ENCODE results near the gene TMEM88. TPM values are rescaled to one million over a fixed set of nuclear protein-coding genes. Genes with fewer than 3 reads are reported as not detected.

Gene TMEM88
- polyA plus RNA-seq, 6 donors from 2014 or later: 0.68 TPM; not detected in 5

DNA sequence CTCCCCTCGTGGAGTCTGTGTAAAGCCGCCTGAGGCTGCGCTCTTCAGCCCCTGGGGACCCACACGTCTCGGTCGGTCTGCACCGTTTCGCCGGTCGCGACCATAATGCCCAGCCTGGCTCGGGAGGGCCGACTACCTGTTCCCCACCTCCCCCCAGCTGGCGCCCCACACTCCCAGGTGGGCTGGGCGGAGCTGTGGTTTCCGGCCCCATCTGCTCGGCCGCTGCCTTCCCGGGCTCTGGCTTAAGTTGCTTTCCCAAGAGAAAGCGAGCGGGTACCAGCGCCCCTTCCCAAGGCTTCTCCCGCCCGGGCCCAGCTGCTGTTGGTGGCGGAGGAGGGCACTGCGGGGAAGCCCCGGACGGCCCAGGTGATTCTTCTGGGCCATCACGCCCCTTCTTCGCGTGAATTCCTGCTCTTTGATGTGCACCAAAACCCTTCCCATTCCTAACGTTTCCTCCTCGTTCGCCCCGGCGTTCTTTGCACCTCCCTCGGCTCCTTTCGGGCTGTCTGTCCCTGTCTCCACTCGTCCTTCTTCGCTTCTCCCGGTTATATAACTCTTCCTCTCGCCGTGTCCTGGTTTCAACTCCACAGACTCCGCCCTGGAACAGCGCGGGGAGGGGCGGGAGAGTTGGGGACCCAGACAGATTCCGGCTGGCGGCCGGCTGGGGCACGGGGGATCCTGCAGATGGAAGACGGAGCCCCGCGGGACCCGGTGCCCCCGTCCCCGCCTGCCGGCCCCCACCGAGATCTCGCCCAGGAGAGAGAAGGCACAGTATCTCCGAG, 18.9 kb upstream of the TMEM88 start:
- H3K4me1 Mint-ChIP-seq: peaks cover 54 to 67% (median 62%) of the 10 kb centered on the region in 3 donors
- ATAC-seq (ENCODE audit: low read depth in 2 of 2): peak; percentile 2 to 3
- H3K36me3 Mint-ChIP-seq: no peaks in the 10 kb centered on the region
- peak overlapping the region; percentile 96 to 100 (median 99) for H3K27ac Mint-ChIP-seq
- no peak for DNase-seq
- H3K9me3 Mint-ChIP-seq: no peaks in the 10 kb centered on the region
- peaks cover 0 to 16% (median 7%) of the 10 kb centered on the region in 3 donors for H3K27me3 Mint-ChIP-seq
- peak overlapping the region; percentile 81 to 99 (median 94) for H3K4me3 Mint-ChIP-seq

DNA sequence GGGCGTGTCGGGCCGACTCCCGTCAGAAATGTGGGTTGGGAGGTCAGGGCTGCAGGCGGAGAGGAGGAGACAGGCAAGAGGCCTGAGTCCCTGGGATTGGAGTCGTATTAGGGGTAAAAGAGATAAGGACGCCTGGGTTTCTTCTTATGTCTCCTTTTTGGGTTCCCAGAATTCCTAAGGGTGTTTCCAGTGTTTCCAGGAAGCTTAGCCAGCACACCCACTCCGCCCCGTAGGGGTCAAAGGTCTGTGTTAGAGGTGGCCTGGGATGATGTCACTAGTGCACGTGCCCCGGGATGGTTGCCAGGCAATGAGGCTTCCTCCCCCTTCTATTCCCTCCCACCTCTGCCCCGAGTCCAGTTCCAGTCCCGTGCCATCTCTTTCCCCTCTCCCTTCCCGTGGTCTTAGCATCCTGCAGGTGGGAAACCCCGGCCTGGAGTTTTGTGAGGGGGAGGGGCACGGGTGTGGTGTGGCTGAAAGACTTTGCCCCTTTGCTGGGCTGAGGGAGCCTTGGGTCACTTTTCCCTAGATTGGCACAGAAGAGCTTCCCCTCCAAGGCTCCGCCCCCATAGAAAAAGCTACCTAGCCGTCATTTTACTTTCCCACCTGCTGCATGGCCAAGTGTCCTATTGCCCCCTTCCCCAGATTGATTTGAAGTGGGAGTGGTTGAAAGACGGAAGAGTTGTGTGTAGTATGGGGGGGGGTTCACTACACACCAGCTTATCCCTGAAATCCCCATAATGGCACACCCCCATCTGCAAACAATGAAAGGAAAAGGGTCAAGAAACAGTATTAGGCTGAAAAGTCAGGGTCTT, 18.1 kb upstream of the TMEM88 start:
- Mint-ChIP-seq H3K9me3 (peaks cover 0 to 1% (median 0%) of the 10 kb centered on the region in 7 donors), H3K27me3 (peaks cover 0 to 9% (median 2%) of the 10 kb centered on the region in 3 donors), H3K27ac (peak overlapping the region; percentile 93 to 100 (median 99)), H3K4me1 (peaks cover 59 to 75% (median 68%) of the 10 kb centered on the region in 3 donors), H3K36me3 (no peaks in the 10 kb centered on the region), H3K4me3 (peak overlapping the region; percentile 81 to 99 (median 94))
- ATAC-seq (ENCODE audit: low read depth in 2 of 2) (no peak), DNase-seq (peak; percentile 37)

DNA sequence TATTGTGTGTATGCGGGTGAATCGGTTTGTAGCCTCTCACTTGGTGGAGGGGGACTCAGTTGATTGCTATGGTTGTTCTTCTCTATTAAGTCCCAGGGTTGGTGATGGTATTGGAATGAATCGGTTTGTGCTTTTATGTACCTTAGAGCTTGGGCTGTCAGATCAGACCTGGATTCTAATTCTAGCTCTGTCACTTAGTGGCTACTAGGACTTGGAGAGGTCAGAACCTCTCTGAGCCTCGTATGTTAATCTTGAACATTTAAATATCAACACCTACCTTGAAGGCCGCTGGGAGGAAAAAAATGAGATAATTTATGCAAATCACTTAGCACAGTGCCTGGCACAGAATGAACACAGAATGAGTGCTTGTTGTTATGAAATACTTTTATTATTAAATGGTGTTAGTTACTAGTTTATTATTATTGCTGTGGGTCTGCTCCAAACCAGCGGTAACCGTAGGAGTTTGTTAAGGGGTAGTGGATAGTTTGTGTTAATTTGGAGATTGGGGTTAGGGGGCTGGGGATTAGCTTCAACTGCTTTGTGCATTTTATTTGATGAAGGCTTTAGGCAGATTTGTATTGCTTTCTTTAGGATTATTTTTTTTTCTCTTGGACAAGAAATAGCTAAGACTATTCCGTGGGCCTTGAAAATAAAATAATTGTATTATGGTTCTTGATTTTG, 17.3 kb upstream of the TMEM88 start:
- Mint-ChIP-seq H3K4me3 (peak overlapping the region; percentile 66 to 98 (median 90)), H3K27ac (peak overlapping the region; percentile 86 to 99 (median 98)), H3K4me1 (peaks cover 65 to 83% (median 76%) of the 10 kb centered on the region in 3 donors), H3K27me3 (peaks cover 0 to 8% (median 0%) of the 10 kb centered on the region in 3 donors), H3K36me3 (no peaks in the 10 kb centered on the region), H3K9me3 (peaks cover 0 to 4% (median 0%) of the 10 kb centered on the region in 7 donors)
- ATAC-seq (ENCODE audit: low read depth in 2 of 2): no peak
- DNase-seq: no peak

- Mint-ChIP-seq H3K27ac (peak overlapping the region; percentile 81 to 100 (median 99)), H3K36me3 (no peaks in the 10 kb centered on the region), H3K4me3 (peak overlapping the region; percentile 66 to 98 (median 90)), H3K4me1 (peaks cover 71 to 90% (median 78%) of the 10 kb centered on the region in 3 donors), H3K9me3 (peaks cover 0 to 4% (median 0%) of the 10 kb centered on the region in 7 donors), H3K27me3 (peaks cover 0 to 2% (median 0%) of the 10 kb centered on the region in 3 donors)
- DNase-seq (peak; percentile 33), ATAC-seq (ENCODE audit: low read depth in 2 of 2) (no peak)
Measured at GRCh38 chr17:7838090-7839075, 16.5 kb upstream of the TMEM88 start.

GRCh38 chr17:7839190-7839875, 15.5 kb upstream of the TMEM88 start:
- Mint-ChIP-seq H3K4me3 (peak overlapping the region in 5 of 8 donors; percentile 1 to 74 (median 17)), H3K36me3 (no peaks in the 10 kb centered on the region), H3K9me3 (peaks cover 0 to 4% (median 0%) of the 10 kb centered on the region in 7 donors), H3K27ac (peak overlapping the region; percentile 47 to 100 (median 99)), H3K4me1 (peaks cover 73 to 90% (median 78%) of the 10 kb centered on the region in 3 donors), H3K27me3 (no peaks in the 10 kb centered on the region)
- ATAC-seq (ENCODE audit: low read depth in 2 of 2): no peak
- no peak for DNase-seq

- Mint-ChIP-seq H3K4me3 (peak overlapping the region in 2 of 8 donors; percentile 54 to 94), H3K4me1 (peaks cover 74 to 88% (median 78%) of the 10 kb centered on the region in 3 donors), H3K9me3 (peaks cover 0 to 4% (median 0%) of the 10 kb centered on the region in 7 donors), H3K27me3 (no peaks in the 10 kb centered on the region), H3K27ac (peak overlapping the region; percentile 33 to 100 (median 99)), H3K36me3 (no peaks in the 10 kb centered on the region)
- DNase-seq (no peak), ATAC-seq (ENCODE audit: low read depth in 2 of 2) (no peak)
Measured at GRCh38 chr17:7839876-7840261, 15.0 kb upstream of the TMEM88 start.

DNA sequence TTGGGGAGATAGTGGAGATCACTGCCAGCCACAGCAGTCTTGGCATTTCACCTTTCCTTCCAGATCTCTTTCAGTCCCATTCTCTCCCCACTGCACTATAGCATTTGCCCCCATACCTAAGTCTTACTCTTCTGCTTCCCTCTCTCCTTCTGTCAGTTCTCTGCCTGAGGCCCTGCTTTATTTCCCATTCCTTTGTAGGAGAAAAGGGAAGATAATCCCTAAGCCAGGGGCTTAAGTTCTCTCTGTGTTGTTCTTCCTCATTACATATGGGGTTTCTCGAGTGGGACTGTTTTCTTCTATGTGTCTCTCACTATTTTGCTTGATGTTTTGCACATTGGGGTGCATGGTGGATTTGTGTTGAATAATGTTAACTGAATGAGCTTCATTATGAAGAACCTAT, 14.4 kb upstream of the TMEM88 start:
- H3K36me3 Mint-ChIP-seq: no peaks in the 10 kb centered on the region
- H3K4me1 Mint-ChIP-seq: peaks cover 78 to 88% (median 80%) of the 10 kb centered on the region in 3 donors
- DNase-seq (no peak), ATAC-seq (ENCODE audit: low read depth in 2 of 2) (no peak)
- H3K27me3 Mint-ChIP-seq: no peaks in the 10 kb centered on the region
- H3K9me3 Mint-ChIP-seq: peaks cover 0 to 4% (median 0%) of the 10 kb centered on the region in 7 donors
- peak overlapping the region in 7 of 8 donors; percentile 48 to 100 (median 85) for H3K4me3 Mint-ChIP-seq
- peak overlapping the region; percentile 99 to 100 (median 100) for H3K27ac Mint-ChIP-seq

DNA sequence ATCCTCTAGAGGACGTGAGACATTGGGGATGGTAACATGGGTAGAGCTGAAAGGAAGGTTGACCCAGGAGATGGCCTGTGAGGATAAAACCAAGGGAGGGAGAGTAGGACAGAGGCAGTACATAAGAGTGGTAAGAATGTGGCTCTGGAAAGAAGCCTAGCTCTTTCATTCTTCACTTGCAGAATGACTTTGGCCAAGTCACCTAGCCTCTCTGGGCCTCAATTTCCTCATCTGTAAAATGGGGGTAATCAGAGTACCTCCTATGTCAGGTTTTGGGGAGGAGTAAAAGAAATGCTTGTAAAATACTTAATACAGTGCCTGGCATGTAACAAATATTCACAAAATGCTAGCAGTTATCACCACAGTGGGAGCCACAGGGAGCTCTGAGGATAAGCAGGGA, 14.0 kb upstream of the TMEM88 start:
- Mint-ChIP-seq H3K27ac (peak overlapping the region; percentile 99 to 100 (median 100)), H3K9me3 (peaks cover 0 to 4% (median 0%) of the 10 kb centered on the region in 7 donors), H3K27me3 (no peaks in the 10 kb centered on the region), H3K36me3 (no peaks in the 10 kb centered on the region), H3K4me1 (peaks cover 82 to 92% (median 83%) of the 10 kb centered on the region in 3 donors), H3K4me3 (peak overlapping the region; percentile 81 to 100 (median 90))
- ATAC-seq (ENCODE audit: low read depth in 2 of 2) (no peak), DNase-seq (no peak)

DNA sequence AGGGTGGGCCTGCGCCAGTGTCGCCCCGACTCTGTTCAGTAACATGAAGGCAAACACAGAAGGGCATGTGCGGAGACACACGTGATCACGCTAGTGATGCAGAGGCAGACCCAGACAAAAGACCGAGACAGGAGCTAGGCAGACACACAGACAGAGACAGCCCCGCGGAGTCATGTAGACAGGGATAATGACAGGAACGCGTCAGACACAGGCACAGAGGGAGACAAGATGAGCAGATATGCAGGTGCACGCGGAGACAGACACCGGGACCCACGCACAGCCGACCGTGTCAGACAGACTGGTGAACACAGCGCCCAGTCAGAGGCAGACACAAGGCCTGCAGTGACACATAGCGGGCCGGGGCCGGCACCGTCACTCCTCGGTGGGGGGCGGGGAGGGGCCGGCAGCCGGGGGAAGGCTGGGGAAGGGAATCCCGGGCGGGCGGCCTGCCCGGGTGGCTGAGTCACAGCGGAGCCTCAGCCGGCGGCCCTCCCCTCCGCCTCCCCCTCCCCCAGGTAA, 13.4 kb upstream of the TMEM88 start:
- Mint-ChIP-seq H3K4me1 (peaks cover 76 to 86% (median 78%) of the 10 kb centered on the region in 3 donors), H3K27ac (peak overlapping the region; percentile 99 to 100 (median 100)), H3K27me3 (no peaks in the 10 kb centered on the region), H3K9me3 (peaks cover 0 to 4% (median 0%) of the 10 kb centered on the region in 7 donors), H3K4me3 (peak overlapping the region; percentile 85 to 100 (median 98)), H3K36me3 (peaks cover 0 to under 1% of the 10 kb centered on the region in 2 donors)
- DNase-seq (peak; percentile 92), ATAC-seq (ENCODE audit: low read depth in 2 of 2) (peak; percentile 27 to 42)

- peaks cover 0 to 4% (median 0%) of the 10 kb centered on the region in 7 donors for H3K9me3 Mint-ChIP-seq
- peak overlapping the region; percentile 85 to 100 (median 98) for H3K4me3 Mint-ChIP-seq
- peak; percentile 87 for DNase-seq
- H3K4me1 Mint-ChIP-seq: peaks cover 71 to 81% (median 73%) of the 10 kb centered on the region in 3 donors
- peak; percentile 29 to 34 for ATAC-seq (ENCODE audit: low read depth in 2 of 2)
- peak overlapping the region; percentile 99 to 100 (median 100) for H3K27ac Mint-ChIP-seq
- H3K27me3 Mint-ChIP-seq: no peaks in the 10 kb centered on the region
- H3K36me3 Mint-ChIP-seq: peaks cover 0 to 6% of the 10 kb centered on the region in 2 donors
Measured at GRCh38 chr17:7841915-7842379, 12.9 kb upstream of the TMEM88 start.

Measured in naive B cell (primary cell).